HEK293 (cell line): Measurements from ENCODE around the gene COG1.

ENCODE experiments used
- CTCF ChIP-seq: fragments of 450-650 bp; formaldehyde crosslinking; IDR thresholded peaks from 2 replicates; pipeline ENCODE4 v1.5.1; 2016; ENCODE audit warnings: missing biosample characterization, missing genetic modification characterization
- HOXD13 ChIP-seq: sonication (generic); formaldehyde crosslinking; IDR thresholded peaks from 2 replicates; pipeline ENCODE4 v1.8.0; 2022; ENCODE audit warnings: missing genetic modification reagents, borderline replicate concordance
- KLF10 ChIP-seq: fragments of 450-650 bp; IDR thresholded peaks from 2 replicates; pipeline ENCODE4 v1.5.1; 2018; ENCODE audit warnings: missing biosample characterization, mild to moderate bottlenecking, missing genetic modification characterization
- KLF16 ChIP-seq: fragments of 450-650 bp; formaldehyde crosslinking; IDR thresholded peaks from 2 replicates; pipeline ENCODE4 v1.5.1; 2017; ENCODE audit warnings: missing biosample characterization, missing genetic modification characterization
- MYNN ChIP-seq: fragments of 450-650 bp; formaldehyde crosslinking; IDR thresholded peaks from 2 replicates; pipeline ENCODE4 v1.5.1; 2016; ENCODE audit warnings: missing biosample characterization, missing genetic modification characterization, borderline replicate concordance
- MZF1 ChIP-seq: fragments of 450-650 bp; formaldehyde crosslinking; IDR thresholded peaks from 2 replicates; pipeline ENCODE4 v1.5.1; 2017; ENCODE audit warnings: missing biosample characterization, missing genetic modification characterization, borderline replicate concordance
- PATZ1 ChIP-seq: fragments of 450-650 bp; formaldehyde crosslinking; IDR thresholded peaks from 2 replicates; pipeline ENCODE4 v1.5.1; 2016; ENCODE audit warnings: missing biosample characterization, missing genetic modification characterization
- PRDM6 ChIP-seq: fragments of 450-650 bp; formaldehyde crosslinking; IDR thresholded peaks from 2 replicates; pipeline ENCODE4 v1.5.1; 2017; ENCODE audit warnings: missing biosample characterization, missing genetic modification characterization
- SALL2 ChIP-seq: fragments of 450-650 bp; formaldehyde crosslinking; IDR thresholded peaks from 2 replicates; pipeline ENCODE4 v1.5.0; 2017; ENCODE audit warnings: missing biosample characterization, mild to moderate bottlenecking, missing genetic modification characterization, borderline replicate concordance
- SP2 ChIP-seq: fragments of 450-650 bp; formaldehyde crosslinking; IDR thresholded peaks from 2 replicates; pipeline ENCODE4 v1.5.1; 2016; ENCODE audit warnings: missing biosample characterization, missing genetic modification characterization
- SP3 ChIP-seq: fragments of 450-650 bp; formaldehyde crosslinking; IDR thresholded peaks from 2 replicates; pipeline ENCODE4 v1.5.1; 2016; ENCODE audit warnings: missing biosample characterization, missing genetic modification characterization
- SP7 ChIP-seq: fragments of 450-650 bp; formaldehyde crosslinking; IDR thresholded peaks from 2 replicates; pipeline ENCODE4 v1.5.1; 2016; ENCODE audit warnings: missing biosample characterization, missing genetic modification characterization
- TSHZ1 ChIP-seq: fragments of 450-650 bp; formaldehyde crosslinking; IDR thresholded peaks from 2 replicates; pipeline ENCODE4 v1.5.1; 2016; ENCODE audit warnings: missing biosample characterization, missing genetic modification characterization, borderline replicate concordance
- YY1 ChIP-seq: fragments of 450-650 bp; formaldehyde crosslinking; IDR thresholded peaks from 2 replicates; pipeline ENCODE4 v1.5.1; 2018; ENCODE audit warnings: missing biosample characterization, missing genetic modification characterization
- YY2 ChIP-seq: fragments of 450-650 bp; formaldehyde crosslinking; IDR thresholded peaks from 2 replicates; pipeline ENCODE4 v1.5.1; 2016; ENCODE audit warnings: missing biosample characterization, missing genetic modification characterization
- ZBTB21 ChIP-seq: fragments of 450-650 bp; formaldehyde crosslinking; IDR thresholded peaks from 2 replicates; pipeline ENCODE4 v1.5.1; 2017; ENCODE audit warnings: missing biosample characterization, missing genetic modification characterization
- ZFHX2 ChIP-seq: fragments of 450-650 bp; formaldehyde crosslinking; conservative IDR thresholded peaks from 2 replicates; pipeline ENCODE4 v1.5.1; 2016; ENCODE audit warnings: missing biosample characterization, missing genetic modification characterization
- ZIC2 ChIP-seq: fragments of 450-650 bp; formaldehyde crosslinking; IDR thresholded peaks from 2 replicates; pipeline ENCODE4 v1.5.1; 2016; ENCODE audit warnings: missing biosample characterization, missing genetic modification characterization
- ZNF114 ChIP-seq: fragments of 450-650 bp; formaldehyde crosslinking; IDR thresholded peaks from 2 replicates; pipeline ENCODE4 v1.5.0; 2017; ENCODE audit warnings: missing biosample characterization, missing genetic modification characterization
- ZNF2 ChIP-seq: fragments of 450-650 bp; formaldehyde crosslinking; IDR thresholded peaks from 2 replicates; pipeline ENCODE4 v1.5.1; 2016; ENCODE audit warnings: missing biosample characterization, missing genetic modification characterization
- ZNF274 ChIP-seq, 2 experiments: fragments of 200-500 bp in 1 of 2; fragments of 450-650 bp in 1 of 2; sonication (Bioruptor generic) in 1 of 2; formaldehyde crosslinking in 1 of 2; IDR thresholded peaks; 2 replicates each; pipeline versions ENCODE4 v1.5.1 to v1.6.1; 2014 to 2016; ENCODE audit warnings: borderline replicate concordance in 1 of 2, inconsistent platforms in 1 of 2, low read length in 1 of 2, missing biosample characterization in 1 of 2, missing genetic modification characterization in 1 of 2
- ZNF350 ChIP-seq: fragments of 450-650 bp; formaldehyde crosslinking; IDR thresholded peaks from 2 replicates; pipeline ENCODE4 v1.5.0; 2017; ENCODE audit warnings: missing biosample characterization, mild to moderate bottlenecking, missing genetic modification characterization
- ZNF366 ChIP-seq: fragments of 450-650 bp; formaldehyde crosslinking; conservative IDR thresholded peaks from 2 replicates; pipeline ENCODE4 v1.5.1; 2016; ENCODE audit warnings: missing biosample characterization, missing genetic modification characterization
- ZNF423 ChIP-seq: fragments of 450-650 bp; formaldehyde crosslinking; IDR thresholded peaks from 2 replicates; pipeline ENCODE4 v1.5.1; 2016; ENCODE audit warnings: missing biosample characterization, missing genetic modification characterization
- ZNF426 ChIP-seq: fragments of 450-650 bp; formaldehyde crosslinking; IDR thresholded peaks from 2 replicates; pipeline ENCODE4 v1.5.1; 2017; ENCODE audit warnings: missing biosample characterization, missing genetic modification characterization, mild to moderate bottlenecking, inconsistent platforms, moderate library complexity
- ZNF473 ChIP-seq: fragments of 450-650 bp; formaldehyde crosslinking; IDR thresholded peaks from 2 replicates; pipeline ENCODE4 v1.5.1; 2017; ENCODE audit warnings: missing biosample characterization, missing genetic modification characterization
- ZNF48 ChIP-seq: fragments of 450-650 bp; formaldehyde crosslinking; IDR thresholded peaks from 2 replicates; pipeline ENCODE4 v1.5.1; 2016; ENCODE audit warnings: missing biosample characterization, missing genetic modification characterization
- ZNF555 ChIP-seq: fragments of 450-650 bp; formaldehyde crosslinking; conservative IDR thresholded peaks from 2 replicates; pipeline ENCODE4 v1.5.1; 2017; ENCODE audit warnings: missing biosample characterization, mild to moderate bottlenecking, missing genetic modification characterization, inconsistent platforms
- ZNF600 ChIP-seq: fragments of 450-650 bp; formaldehyde crosslinking; IDR thresholded peaks from 2 replicates; pipeline ENCODE4 v1.5.1; 2016; ENCODE audit warnings: missing biosample characterization, missing genetic modification characterization
- ZNF610 ChIP-seq: fragments of 450-650 bp; formaldehyde crosslinking; IDR thresholded peaks from 2 replicates; pipeline ENCODE4 v1.5.1; 2016; ENCODE audit warnings: missing biosample characterization, missing genetic modification characterization, borderline replicate concordance
- ZNF830 ChIP-seq: fragments of 450-650 bp; IDR thresholded peaks from 2 replicates; pipeline ENCODE4 v1.5.0; 2018; ENCODE audit warnings: missing biosample characterization, missing genetic modification characterization, low read depth, mild to moderate bottlenecking, moderate library complexity
- ZNF843 ChIP-seq: fragments of 450-650 bp; formaldehyde crosslinking; IDR thresholded peaks from 2 replicates; pipeline ENCODE4 v1.5.1; 2016; ENCODE audit warnings: missing biosample characterization, missing genetic modification characterization
- ZSCAN30 ChIP-seq: fragments of 450-650 bp; IDR thresholded peaks from 2 replicates; pipeline ENCODE4 v1.5.1; 2018; ENCODE audit warnings: missing biosample characterization, mild to moderate bottlenecking, missing genetic modification characterization, moderate library complexity

The COG1 gene

GRCh38 chr17:73156166-73156840 is 36.6 kb upstream of the COG1 start (continued):
- TF ChIP-seq PATZ1 (tag by site-specific recombination) = peak; percentile 46; the same call in 1 of the 2 replicates
- no peak for TF ChIP-seq YY2 (tag by site-specific recombination)
- no peak for TF ChIP-seq ZFHX2
- TF ChIP-seq SP2 (tag by site-specific recombination) = no peak
- TF ChIP-seq SALL2 (tag by site-specific recombination) = no peak
- no peak for TF ChIP-seq KLF10 (tag by site-specific recombination)
- TF ChIP-seq ZNF48 (tag by site-specific recombination) = no peak
- no peak for TF ChIP-seq ZNF114
- TF ChIP-seq ZNF274 (IDR thresholded peaks at IDR 0.05; ENCODE audit: low read length) = no peak
- TF ChIP-seq ZNF274 (tag by site-specific recombination; IDR thresholded peaks at IDR 0.05; ENCODE audit: borderline replicate concordance) = no peak
- no peak for TF ChIP-seq YY1
- no peak for TF ChIP-seq SP7 (tag by site-specific recombination)
- TF ChIP-seq PRDM6 (tag by site-specific recombination) = no peak
- TF ChIP-seq SP3 (tag by site-specific recombination) = no peak
- TF ChIP-seq ZNF2 (tag by site-specific recombination) = 0 out of 2 replicates have a peak, but pooled peaks have one; percentile 60
- TF ChIP-seq TSHZ1 (tag by site-specific recombination) = no peak
- no peak for TF ChIP-seq ZNF830 (tag by site-specific recombination)
- no peak for TF ChIP-seq MZF1
- TF ChIP-seq ZSCAN30 (tag by site-specific recombination) = 0 out of 2 replicates have a peak, but pooled peaks have one; percentile 38
- no peak for TF ChIP-seq ZIC2 (tag by site-specific recombination)
- peak; percentile 78 for TF ChIP-seq CTCF
- no peak for TF ChIP-seq ZNF555 (tag by site-specific recombination)
- no peak for TF ChIP-seq ZBTB21 (tag by site-specific recombination)
- 0 out of 2 replicates have a peak, but pooled peaks have one; percentile 34 for TF ChIP-seq ZNF423 (tag by site-specific recombination)
- no peak for TF ChIP-seq ZNF473 (tag by site-specific recombination)
- TF ChIP-seq HOXD13 (CRISPR knock-in tag) = no peak
- TF ChIP-seq ZNF426 (tag by site-specific recombination) = no peak
- TF ChIP-seq MYNN = no peak
- TF ChIP-seq KLF16 (tag by site-specific recombination) = no peak
- TF ChIP-seq ZNF366 (tag by site-specific recombination) = no peak
- TF ChIP-seq ZNF610 (tag by site-specific recombination) = no peak
- TF ChIP-seq ZNF600 = peak; percentile 60
- no peak for TF ChIP-seq ZNF843 (tag by site-specific recombination)
- no peak for TF ChIP-seq ZNF350 (tag by site-specific recombination)
